Ovary (tissue), 3 donors: ENCODE data around the gene KAT5.

Experiments used
- CTCF ChIP-seq, 3 donors: fragments of 450-650 bp in 2 of 3; fragments of 200-600 bp in 1 of 3; IDR thresholded peaks; one replicate each; pipeline versions ENCODE4 v1.5.1 to v1.8.0; 2016 to 2022; ENCODE audit warnings: antibody characterized with exemption in 3 of 3, mild to moderate bottlenecking in 1 of 3
- EP300 ChIP-seq: sonication (generic); formaldehyde crosslinking; IDR thresholded peaks from one replicate; pipeline ENCODE4 v1.6.1; 2017; ENCODE audit warnings: antibody characterized with exemption
- POLR2A ChIP-seq: fragments of 450-650 bp; IDR thresholded peaks from one replicate; pipeline ENCODE4 v1.6.1; 2017; ENCODE audit warnings: antibody characterized with exemption, mild to moderate bottlenecking, moderate library complexity
- donor health status: DM: no; HTN: no; CAD: no.

GRCh38 chr11:65695459-65696241 lies 16.4 kb upstream of the KAT5 start:
- TF ChIP-seq POLR2A (no peak), CTCF (IDR thresholded peaks at IDR 0.05) (no peak), EP300 (no peak)
